GM10847 (cell line): Measurements from ENCODE around the gene BHLHE23.

Experiments
- POLR2A ChIP-seq: IDR thresholded peaks from 2 replicates; pipeline ENCODE4 v1.6.1; 2011; ENCODE audit not compliant: insufficient read length; ENCODE audit errors: extremely low read depth

The BHLHE23 gene

GRCh38 chr20:62994869-62995281 is 11.9 kb downstream of the BHLHE23 start:
- no peak for TF ChIP-seq POLR2A

- TF ChIP-seq POLR2A, result no peak
These were observed 12.8 kb downstream of the BHLHE23 start for GRCh38 chr20:62993856-62994494.

- no peak for TF ChIP-seq POLR2A
These were observed 14.9 kb downstream of the BHLHE23 start for GRCh38 chr20:62991863-62992262.

DNA sequence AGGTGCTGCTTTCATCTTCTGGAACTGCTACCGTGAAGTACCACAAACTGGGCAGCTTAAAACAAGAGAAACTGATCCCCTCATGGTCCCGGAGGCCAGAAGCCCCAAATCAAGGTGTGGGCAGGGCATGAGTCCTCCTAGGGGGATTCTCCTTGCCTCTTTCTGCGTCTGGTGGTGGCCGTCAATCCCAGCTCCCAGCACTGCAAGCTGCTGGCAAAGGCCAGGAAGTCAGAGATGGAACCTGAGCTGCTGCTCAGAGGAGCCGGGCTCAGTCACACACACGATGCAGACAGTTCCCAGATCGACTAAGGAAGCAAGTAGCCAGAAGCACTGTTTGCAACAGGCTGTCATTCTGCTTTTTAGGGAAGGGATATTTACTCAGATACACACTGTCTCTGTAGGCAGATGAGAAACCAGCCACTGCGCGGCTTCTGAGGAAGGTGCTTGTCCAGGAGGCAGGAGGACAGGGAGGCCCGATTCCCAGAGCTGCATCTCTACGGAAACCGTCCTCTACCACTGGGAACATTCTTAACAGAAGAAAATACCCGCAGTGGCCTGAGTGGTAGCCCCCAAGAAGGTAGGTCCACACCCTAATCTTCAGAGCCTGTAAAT is 15.5 kb downstream of the BHLHE23 start:
- no peak for TF ChIP-seq POLR2A

DNA sequence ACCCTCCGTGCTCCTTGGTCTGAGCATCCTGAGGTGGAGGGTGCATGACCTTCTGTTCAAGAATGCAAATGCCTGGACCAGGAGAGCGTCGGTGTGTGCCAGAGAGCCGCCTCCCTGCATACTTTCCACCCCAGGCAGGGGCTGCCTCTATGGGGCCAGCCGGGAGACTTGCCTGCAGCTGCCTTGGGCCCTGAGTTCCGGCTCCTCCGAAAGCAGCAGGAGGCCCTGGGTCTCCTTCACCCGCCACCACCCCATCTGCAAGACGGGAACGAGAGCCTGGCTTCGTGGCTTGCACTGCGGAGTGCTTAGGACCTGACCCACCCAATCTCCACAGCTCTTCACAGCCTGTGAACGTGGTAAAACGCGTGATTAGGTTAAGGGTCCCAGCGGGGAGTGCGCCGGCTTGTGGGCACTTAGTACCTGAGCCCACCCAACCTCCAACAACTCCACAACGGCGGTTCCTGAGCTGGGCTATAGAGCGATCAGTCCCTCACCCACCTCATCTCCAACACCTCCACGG is 16.4 kb downstream of the BHLHE23 start:
- no peak for TF ChIP-seq POLR2A

DNA sequence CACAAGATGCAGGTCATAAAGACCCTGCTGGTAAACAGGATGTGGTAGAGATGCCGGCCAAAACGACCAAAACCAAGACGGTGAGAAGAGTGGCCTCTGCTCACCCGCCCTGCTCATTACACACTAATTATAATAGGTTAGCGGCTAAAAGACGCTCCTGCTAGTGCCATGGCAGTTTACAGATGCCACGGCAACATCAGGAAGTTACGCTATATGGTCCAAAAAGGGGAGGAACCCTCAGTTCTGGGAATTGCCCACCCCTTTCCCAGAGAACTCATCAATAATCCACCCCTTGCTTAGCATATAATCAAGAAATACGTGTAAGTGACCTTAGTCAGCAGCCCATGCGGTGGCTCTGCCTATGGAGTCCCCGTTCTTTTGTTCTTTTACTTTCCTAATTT is 17.6 kb downstream of the BHLHE23 start:
- no peak for TF ChIP-seq POLR2A

DNA sequence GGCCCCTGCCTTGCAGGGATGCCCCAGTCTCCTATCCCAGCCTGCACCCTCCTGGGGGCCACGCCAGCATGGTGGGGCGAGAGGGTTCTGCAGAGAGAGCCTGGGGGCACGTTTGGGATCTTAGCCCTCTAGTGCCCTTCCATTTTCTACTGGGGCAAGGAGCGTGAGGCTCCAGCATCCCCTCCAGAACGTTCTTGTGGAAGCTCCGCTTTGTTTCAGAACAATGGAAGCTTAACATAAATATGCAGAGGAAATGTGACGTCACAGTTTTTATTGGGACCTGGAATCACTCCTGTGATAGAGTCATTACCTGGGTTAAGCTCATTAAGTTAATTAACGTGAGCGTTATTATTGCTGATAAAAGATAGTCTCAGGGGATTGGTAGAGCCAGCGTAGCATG is 19.6 kb downstream of the BHLHE23 start:
- no peak for TF ChIP-seq POLR2A

GRCh38 chr20:62986257-62986800 is 20.4 kb downstream of the BHLHE23 start:
- TF ChIP-seq POLR2A, result no peak

DNA sequence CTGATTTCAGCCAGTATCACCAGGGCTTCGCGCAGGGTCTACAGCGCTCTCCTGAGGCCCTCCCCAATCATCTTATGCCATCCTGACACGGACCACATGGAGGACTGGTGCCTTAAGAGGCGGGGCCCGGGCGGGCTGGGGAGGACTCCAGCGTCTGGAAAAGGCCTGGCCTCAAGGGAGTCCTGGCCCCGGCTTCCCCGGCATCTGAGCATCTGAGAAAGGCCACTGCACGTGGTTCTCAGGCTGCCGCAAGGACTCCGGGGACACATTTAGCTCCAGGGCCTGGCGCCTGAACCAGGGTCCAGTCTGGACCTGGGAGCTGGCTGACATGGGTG is 21.4 kb downstream of the BHLHE23 start:
- no peak for TF ChIP-seq POLR2A

GRCh38 chr20:62984666-62985443 is 21.9 kb downstream of the BHLHE23 start:
- TF ChIP-seq POLR2A, result no peak

DNA sequence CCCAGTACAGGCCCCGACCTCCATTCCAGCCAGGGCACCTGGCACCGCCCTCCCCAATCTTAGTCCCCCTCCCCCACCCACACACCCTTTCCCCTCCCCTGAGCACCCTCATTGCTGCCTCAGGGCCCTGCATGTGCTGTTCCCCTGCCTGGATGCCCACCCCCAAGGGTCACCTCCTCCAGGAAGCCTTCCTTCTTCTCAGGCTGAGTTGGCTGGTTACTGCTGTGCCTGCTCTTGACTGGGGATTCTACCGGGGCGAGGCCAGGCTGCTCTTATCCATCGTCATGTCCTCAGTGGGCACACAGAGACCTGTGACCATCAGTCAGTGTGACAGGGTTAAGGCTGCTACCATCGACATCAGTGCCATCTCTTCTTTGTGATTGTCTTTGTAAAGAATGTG is 23.6 kb downstream of the BHLHE23 start:
- no peak for TF ChIP-seq POLR2A

GRCh38 chr20:62982124-62983075 is 24.4 kb downstream of the BHLHE23 start:
- TF ChIP-seq POLR2A, result no peak

- TF ChIP-seq POLR2A, result no peak
These were observed 25.8 kb downstream of the BHLHE23 start for GRCh38 chr20:62980970-62981369.

DNA sequence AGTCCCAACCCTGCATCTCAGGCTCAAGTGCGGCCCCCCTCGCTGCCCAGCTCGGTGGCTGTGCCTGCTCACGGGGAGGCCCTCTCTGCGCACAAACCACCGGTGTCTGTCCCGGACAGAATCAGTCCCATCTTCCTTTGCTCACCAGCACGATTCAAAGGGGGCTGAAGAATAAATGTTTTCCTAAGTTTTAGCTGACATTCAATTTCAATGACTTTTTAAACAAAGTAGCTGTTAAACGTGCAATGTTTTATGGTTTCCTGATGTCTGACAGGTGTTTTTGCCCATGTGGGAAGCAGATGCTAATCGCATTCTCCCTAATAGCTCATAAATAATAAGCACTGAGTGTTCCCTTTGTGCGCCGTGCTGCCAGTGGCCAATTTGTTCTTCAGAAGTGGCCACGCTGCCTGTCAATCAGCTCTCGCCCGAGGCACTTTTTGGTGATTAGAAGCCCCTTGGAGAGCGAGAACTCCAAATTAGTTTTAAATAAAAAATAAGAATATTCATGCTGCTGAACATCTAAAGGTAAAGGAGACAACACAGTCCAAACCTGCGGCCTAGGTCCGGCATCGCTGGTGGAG is 26.3 kb downstream of the BHLHE23 start:
- TF ChIP-seq POLR2A, result no peak
